HepG2 (cell line): ENCODE measurements around the gene GRAMD4. TPM values are rescaled to one million over a fixed set of nuclear protein-coding genes. Genes with fewer than 3 reads are reported as not detected.

Source experiments
- ATAC-seq: fragments of 200-7000 bp; cut with Tn5 transposase; 3 replicates; pipeline ENCODE4 v1.9.1; 2020; ENCODE audit warnings: mild to moderate bottlenecking, moderate library complexity
- BruUV-seq: library from RNA; stranded (reverse); fragments of 400-500 nt; replicated peaks from 2 replicates; lab custom pipeline; 2021; lab: Mats Ljungman, UMichigan
- CTCF ChIA-PET: fragments of 300-600 bp; formaldehyde crosslinking; extraction: SDS; loops from one replicate; lab custom pipeline; 2021; ENCODE audit warnings: low total read pairs, inconsistent platforms, low intra/inter-chr PET ratio; lab: Yijun Ruan, JAX
- POLR2A ChIA-PET: fragments of 350-600 bp; sonication (Branson Sonifier 250); formaldehyde crosslinking; loops from one replicate; lab custom pipeline; 2020; ENCODE audit warnings: antibody characterized with exemption, inconsistent platforms; lab: Yijun Ruan, JAX
- DNase-seq: peaks from one replicate; pipeline ENCODE4 v3.0.0-alpha.2; 2015; ENCODE audit warnings: low spot score
- FAIRE-seq: peaks from 3 replicates; lab custom pipeline; 2011; peaks lifted over from hg19 to GRCh38; lab: Jason Lieb, UNC
- H2AFZ ChIP-seq: one replicate; pipeline ENCODE4 v1.6.1; 2011; ENCODE audit warnings: low read length, inconsistent platforms
- H3K27ac ChIP-seq: fragments of 300-600 bp; 3 replicates; pipeline ENCODE4 v1.8.0; 2011; ENCODE audit warnings: mixed run types, mild to moderate bottlenecking, mixed read lengths, low read length, inconsistent platforms; ENCODE audit not compliant: insufficient read depth; ENCODE audit errors: extremely low read length
- H3K27me3 ChIP-seq, 2 experiments: fragments of 200-600 bp in 1 of 2; 2 replicates in 1 of 2; 3 replicates in 1 of 2; pipeline versions ENCODE4 v1.6.0 to v1.8.0; 2011; ENCODE audit warnings: low read length in 2 of 2, mild to moderate bottlenecking in 2 of 2, moderate library complexity in 2 of 2, inconsistent platforms in 1 of 2; ENCODE audit not compliant: insufficient read depth in 2 of 2, control insufficient read depth in 1 of 2
- H3K36me3 ChIP-seq, 2 experiments: fragments of 200-600 bp in 1 of 2; replicated peaks in 1 of 2; 2 replicates in 1 of 2; 3 replicates in 1 of 2; pipeline versions ENCODE4 v1.5.1 to v1.8.0; 2011; ENCODE audit warnings: low read length in 2 of 2, inconsistent platforms in 1 of 2; ENCODE audit not compliant: insufficient read depth in 2 of 2, control insufficient read depth in 1 of 2
- H3K4me1 ChIP-seq: 2 replicates; pipeline ENCODE4 v1.5.1; 2012; ENCODE audit warnings: low read length, inconsistent platforms; ENCODE audit not compliant: insufficient read depth
- H3K4me2 ChIP-seq: 2 replicates; pipeline ENCODE4 v1.6.0; 2011; ENCODE audit warnings: low read depth, low read length, inconsistent platforms
- H3K4me3 ChIP-seq, 3 experiments: fragments of 200-600 bp in 1 of 3; sonication (generic), shearing (Covaris generic) in 1 of 3; replicated peaks in 1 of 3; 2 replicates each; pipeline ENCODE4 v1.5.1; 2011 to 2016; ENCODE audit warnings: low read length in 3 of 3, inconsistent platforms in 2 of 3, low read depth in 2 of 3, mild to moderate bottlenecking in 2 of 3, control low read depth in 1 of 3, mixed read lengths in 1 of 3; ENCODE audit not compliant: insufficient read depth in 1 of 3
- H3K79me2 ChIP-seq: one replicate; pipeline ENCODE4 v1.6.1; 2011; ENCODE audit warnings: low read length, inconsistent platforms; ENCODE audit not compliant: insufficient read depth
- H3K9ac ChIP-seq: 2 replicates; pipeline ENCODE4 v1.6.0; 2011; ENCODE audit warnings: mild to moderate bottlenecking, low read depth, low read length, inconsistent platforms; ENCODE audit not compliant: insufficient read depth
- H3K9me3 ChIP-seq: 2 replicates; pipeline ENCODE4 v1.5.1; 2012; ENCODE audit warnings: mild to moderate bottlenecking, low read length
- H4K20me1 ChIP-seq: 2 replicates; pipeline ENCODE4 v1.6.0; 2011; ENCODE audit warnings: inconsistent platforms, mild to moderate bottlenecking, low read length, moderate library complexity; ENCODE audit not compliant: insufficient read depth
- BORCS8-MEF2B ChIP-seq: sonication (generic); formaldehyde crosslinking; IDR thresholded peaks from 2 replicates; pipeline ENCODE4 v1.8.0; 2022; ENCODE audit warnings: mild to moderate bottlenecking, missing genetic modification reagents
- BRF2 ChIP-seq: sonication (generic); formaldehyde crosslinking; IDR thresholded peaks from 2 replicates; pipeline ENCODE4 v1.8.1; 2022; ENCODE audit warnings: mild to moderate bottlenecking, missing genetic modification reagents
- ETV6 ChIP-seq: sonication (generic); formaldehyde crosslinking; conservative IDR thresholded peaks from 2 replicates; pipeline ENCODE4 v1.4.0; 2020; ENCODE audit warnings: missing genetic modification reagents
- MLX ChIP-seq: IDR thresholded peaks from 2 replicates; pipeline ENCODE4 v1.6.1; 2016
- POLR2A ChIP-seq, 2 experiments: IDR thresholded peaks; 2 replicates each; pipeline ENCODE4 v1.6.1; 2011; ENCODE audit warnings: low read depth in 2 of 2, low read length in 2 of 2, mild to moderate bottlenecking in 1 of 2, moderate library complexity in 1 of 2; ENCODE audit not compliant: insufficient read depth in 1 of 2
- TFDP2 ChIP-seq: sonication (generic); formaldehyde crosslinking; IDR thresholded peaks from 2 replicates; pipeline ENCODE4 v1.4.0; 2020; ENCODE audit warnings: missing genetic modification reagents
- ZNF30 ChIP-seq: sonication (generic); formaldehyde crosslinking; IDR thresholded peaks from 2 replicates; pipeline ENCODE4 v1.5.0; 2020; ENCODE audit warnings: mild to moderate bottlenecking, missing genetic modification reagents
- ZNF512B ChIP-seq: sonication (generic); formaldehyde crosslinking; IDR thresholded peaks from 2 replicates; pipeline ENCODE4 v1.5.1; 2020; ENCODE audit warnings: missing genetic modification reagents, mild to moderate bottlenecking, borderline replicate concordance
- ZZZ3 ChIP-seq: sonication (generic); formaldehyde crosslinking; IDR thresholded peaks from 2 replicates; pipeline ENCODE4 v1.4.0; 2020; ENCODE audit warnings: missing genetic modification reagents, mild to moderate bottlenecking, borderline replicate concordance
- WGBS: methylation state at CpG from one replicate; pipeline ENCODE4 v1.1.6; 2017; ENCODE audit warnings: low lambda C conversion rate; 5-methylcytosine and 5-hydroxymethylcytosine counted together
- in situ Hi-C: cut with HindIII; loops from 2 replicates; pipeline ENCODE4 v1.10.0; 2017; ENCODE audit warnings: low pct_unique_long_range_greater_than_20kb; ENCODE audit not compliant: extremely low pct_ligation_motif_present
- intact Hi-C: fragments of 100-400 bp; cut with micrococcal nuclease; formaldehyde crosslinking; loops from one replicate; pipeline ENCODE4 v1.10.0; 2022; ENCODE audit not compliant: unreplicated experiment
- polyA plus RNA-seq, 8 experiments: library from polyadenylated mRNA; depleted of rRNA in 3 of 8; stranded (reverse) in 7 of 8; unstranded in 1 of 8; fragments of >200 nt; fragmentation: Illumina TruSeq in 4 of 8; extraction: Trizol in 4 of 8; gene quantifications; 2 replicates each; pipeline versions ENCODE4 v1.2.1 to v1.2.3, GENCODE V29; 2011 to 2016; ENCODE audit warnings: low read depth in 4 of 8, missing spikeins in 1 of 8, mixed read lengths in 1 of 8; ENCODE audit not compliant: insufficient read depth in 1 of 8
- total RNA-seq, 5 experiments: library from RNA; depleted of rRNA; stranded (reverse); fragments of >200 nt; fragmentation: Illumina TruSeq; extraction: Trizol; gene quantifications; 2 replicates each; pipeline ENCODE4 v1.2.3, GENCODE V29; 2016; ENCODE audit warnings: low read depth in 1 of 5

The GRAMD4 gene
- total and polyA plus RNA-seq, 2 of the 13 experiments (the other 11 are each of a cell fraction or from before 2014, with no cell fraction given) = 15.2 to 15.7 TPM

GRCh38 chr22:46695346-46696228 lies 75.4 kb downstream of the GRAMD4 start:
- no peak for DNase-seq
- intact Hi-C loops = no loop called here
- H3K27me3 ChIP-seq = no peaks in the 10 kb centered on the region
- ChIA-PET CTCF (no interaction called here), POLR2A (no interaction called here)
- FAIRE-seq = no peak
- in situ Hi-C loops = no loop called here
- peak in 1 of 2 experiments; percentile 21; a peak in 1 of 4 replicates for TF ChIP-seq POLR2A (IDR thresholded peaks at IDR 0.05; ENCODE audit: insufficient read depth in 1 of 2, low read depth in 2 of 2, low read length in 2 of 2)
- no peak for TF ChIP-seq BRF2 (CRISPR knock-in tag)
- no peak overlapping the region for H3K27ac ChIP-seq
- H3K9ac ChIP-seq = no peak overlapping the region
- no peak overlapping the region for H3K4me2 ChIP-seq
- H3K4me3 ChIP-seq = no peak overlapping the region
- WGBS = 80% methylated on average over 5 of the region's 25 CpGs
- no TSS peak for BruUV-seq
- no peak; the same call in 1 of the 3 replicates for ATAC-seq
- H3K4me1 ChIP-seq = no peaks in the 10 kb centered on the region
- H2AFZ ChIP-seq = no peak overlapping the region
- H3K36me3 ChIP-seq = peaks cover 22 to 72% of the 10 kb centered on the region in 2 experiments; a peak in 4 of 5 replicates
- H3K79me2 ChIP-seq = no peaks in the 10 kb centered on the region
- no peaks in the 10 kb centered on the region for H4K20me1 ChIP-seq
- H3K9me3 ChIP-seq = no peaks in the 10 kb centered on the region

GRCh38 chr22:46696229-46696518 lies 76.0 kb downstream of the GRAMD4 start:
- H3K27ac ChIP-seq = no peak overlapping the region
- H3K36me3 ChIP-seq = peaks cover 22 to 76% of the 10 kb centered on the region in 2 experiments; a peak in 4 of 5 replicates
- H3K4me1 ChIP-seq = no peaks in the 10 kb centered on the region
- intact Hi-C loops (no loop called here), in situ Hi-C loops (no loop called here)
- 100% methylated on average over 3 of the region's 11 CpGs for WGBS
- no peaks in the 10 kb centered on the region for H4K20me1 ChIP-seq
- peak; percentile 18; the same call in 1 of the 3 replicates for ATAC-seq
- no peak for DNase-seq
- H3K4me3 ChIP-seq = no peak overlapping the region
- no peaks in the 10 kb centered on the region for H3K9me3 ChIP-seq
- BruUV-seq = no TSS peak
- no peak for FAIRE-seq
- CTCF ChIA-PET = no interaction called here
- no peak overlapping the region for H2AFZ ChIP-seq
- H3K4me2 ChIP-seq = no peak overlapping the region
- no peak for TF ChIP-seq TFDP2
- no peak for TF ChIP-seq ZNF512B
- no peak for TF ChIP-seq ZZZ3
- no peak for TF ChIP-seq BORCS8-MEF2B (CRISPR knock-in tag)
- TF ChIP-seq ETV6 (CRISPR knock-in tag) = no peak
- TF ChIP-seq ZNF30 (CRISPR knock-in tag) = no peak
- TF ChIP-seq MLX (CRISPR knock-in tag) = no peak
- TF ChIP-seq, all 625 proteins: peak for 0
- H3K79me2 ChIP-seq = no peaks in the 10 kb centered on the region
- POLR2A ChIA-PET = no interaction called here
- no peak overlapping the region for H3K9ac ChIP-seq
- H3K27me3 ChIP-seq = no peaks in the 10 kb centered on the region
